Measurements from ENCODE around the gene PDE1C. TPM values are rescaled to one million over a fixed set of nuclear protein-coding genes. Genes with fewer than 3 reads are reported as not detected.
A peak's percentile ranks its signal among the peaks of the same experiment; 100 is the strongest.

PDE1C gene
- total and polyA plus RNA-seq, 2 of the 4 experiments (the other 2 are of a cell fraction): 14.2 to 61.5 TPM

- no peak overlapping the region for H2AK9ac ChIP-seq (replicated peaks; ENCODE audit: low read depth, low read length, poor library complexity)
- H2AFZ ChIP-seq (replicated peaks; ENCODE audit: low read length, poor library complexity): no peak overlapping the region
- H3K56ac ChIP-seq (ENCODE audit: extremely low read depth, insufficient read depth, low read length): no peak overlapping the region
- H3K27ac ChIP-seq (ENCODE audit: insufficient read depth, low read length): peak overlapping the region; percentile 4; the same call in 1 of the 2 replicates
- TF ChIP-seq USF2 (IDR thresholded peaks at IDR 0.05; ENCODE audit: low read depth, low read length) (no peak), RFX5 (IDR thresholded peaks at IDR 0.05; ENCODE audit: low read depth, low read length) (no peak), BHLHE40 (IDR thresholded peaks at IDR 0.05; ENCODE audit: low read depth, low read length) (no peak), ELK1 (IDR thresholded peaks at IDR 0.05; ENCODE audit: borderline replicate concordance, low read depth, low read length) (no peak), NFE2L2 (IDR thresholded peaks at IDR 0.05; ENCODE audit: low read depth, low read length) (no peak)
- POLR2A ChIA-PET (ENCODE audit: unreplicated experiment): no interaction called here
- CTCF ChIA-PET: no interaction called here
- H3K27me3 ChIP-seq (ENCODE audit: control insufficient read depth, insufficient read depth, low read length): no peaks in the 10 kb centered on the region
- H3K14ac ChIP-seq (replicated peaks; ENCODE audit: low read depth, low read length): 0 out of 2 replicates have a peak overlapping the region, but pooled peaks have one; percentile 10
- peak overlapping the region; percentile 87; the same call in 1 of the 2 replicates for H3K18ac ChIP-seq (ENCODE audit: low read depth, low read length)
- H2BK5ac ChIP-seq (ENCODE audit: low read depth, low read length, poor library complexity, severe bottlenecking): peak overlapping the region; percentile 67
- dilution Hi-C loops (cut with HindIII; ENCODE audit: low sequenced_read_pairs, unreplicated experiment): no loop called here
- H4K5ac ChIP-seq (ENCODE audit: low read depth, low read length): peak overlapping the region; percentile 63; the same call in 1 of the 2 replicates
- no peak overlapping the region; the same call in 2 of the 3 replicates for H2BK15ac ChIP-seq (ENCODE audit: low read depth, low read length)
- H4K91ac ChIP-seq (ENCODE audit: insufficient read depth, low read depth, low read length): no peak overlapping the region
- peak overlapping the region in 1 of 2 experiments; percentile 50; a peak in 1 of 4 replicates for H4K8ac ChIP-seq (ENCODE audit: low read depth in 2 of 2, low read length in 2 of 2)
- no TSS peak for BruUV-seq (replicated peaks)
- no peak overlapping the region; the same call in 1 of the 2 replicates for H3K4me2 ChIP-seq (ENCODE audit: low read depth, low read length)
- H3K9ac ChIP-seq (ENCODE audit: low read depth, low read length): no peak overlapping the region
- H3K36me3 ChIP-seq (ENCODE audit: control insufficient read depth, insufficient read depth, low read length): no peaks in the 10 kb centered on the region
- H3K4me1 ChIP-seq (ENCODE audit: control insufficient read depth, insufficient read depth, low read length): peaks cover 4% of the 10 kb centered on the region; the same call in 1 of the 2 replicates
- ATAC-seq (ENCODE audit: low read depth) (peak; percentile 60), DNase-seq (peak; percentile 72)
- H3K4ac ChIP-seq (ENCODE audit: low read depth, low read length): 0 out of 2 replicates have a peak overlapping the region, but pooled peaks have one; percentile 10
- intact Hi-C loops (cut with micrococcal nuclease): no loop called here
- in situ Hi-C loops (cut with MboI; ENCODE audit: low sequenced_read_pairs): no loop called here
- peaks cover 0 to 4% of the 10 kb centered on the region in 2 experiments; a peak in 1 of 4 replicates for H3K79me1 ChIP-seq (ENCODE audit: low read depth in 1 of 2, low read length in 2 of 2)
- H3K9me3 ChIP-seq (ENCODE audit: control insufficient read depth, insufficient read depth, low read length): no peaks in the 10 kb centered on the region
- H3K23ac ChIP-seq (ENCODE audit: low read depth, low read length): no peak overlapping the region
- no peak overlapping the region for H2BK20ac ChIP-seq (ENCODE audit: low read depth, low read length)
- H3K4me3 ChIP-seq (ENCODE audit: insufficient read depth, low read depth, low read length): no peak overlapping the region
- H3K9me1 ChIP-seq (ENCODE audit: insufficient read depth, low read length): 0 out of 2 replicates have a peak, but pooled peaks cover 2% of the 10 kb centered on the region
- no CpG with 5 or more reads among the region's 2 CpGs for WGBS, 2 experiments (ENCODE audit: extremely low coverage in 2 of 2, insufficient read length in 1 of 2)
- H2AK5ac ChIP-seq (ENCODE audit: low read depth, low read length): 0 out of 2 replicates have a peak overlapping the region, but pooled peaks have one; percentile 5
- H2BK120ac ChIP-seq (ENCODE audit: low read depth, low read length): no peak overlapping the region
- H4K20me1 ChIP-seq (ENCODE audit: insufficient read depth, low read length): no peaks in the 10 kb centered on the region
Observed at GRCh38 chr7:31791881-31792280, 278.3 kb downstream of the PDE1C start.

All from IMR-90 (cell line).